VCaP (cell line): Measurements from ENCODE around the gene LSAMP.

Experiments
- H3K27ac ChIP-seq: fragments of 450-650 bp; 2 replicates; pipeline ENCODE4 v1.5.1; 2017
- TF ChIP-seq, protein P1 (sequence below): fragments of 450-650 bp; conservative IDR thresholded peaks from 2 replicates; pipeline ENCODE4 v1.5.1; 2017; ENCODE audit warnings: mild to moderate bottlenecking, moderate library complexity

The LSAMP gene

GRCh38 chr3:116153174-116153573 is 292.1 kb downstream of the LSAMP start:
- no peak overlapping the region for H3K27ac ChIP-seq
- TF ChIP-seq, protein P1, sequence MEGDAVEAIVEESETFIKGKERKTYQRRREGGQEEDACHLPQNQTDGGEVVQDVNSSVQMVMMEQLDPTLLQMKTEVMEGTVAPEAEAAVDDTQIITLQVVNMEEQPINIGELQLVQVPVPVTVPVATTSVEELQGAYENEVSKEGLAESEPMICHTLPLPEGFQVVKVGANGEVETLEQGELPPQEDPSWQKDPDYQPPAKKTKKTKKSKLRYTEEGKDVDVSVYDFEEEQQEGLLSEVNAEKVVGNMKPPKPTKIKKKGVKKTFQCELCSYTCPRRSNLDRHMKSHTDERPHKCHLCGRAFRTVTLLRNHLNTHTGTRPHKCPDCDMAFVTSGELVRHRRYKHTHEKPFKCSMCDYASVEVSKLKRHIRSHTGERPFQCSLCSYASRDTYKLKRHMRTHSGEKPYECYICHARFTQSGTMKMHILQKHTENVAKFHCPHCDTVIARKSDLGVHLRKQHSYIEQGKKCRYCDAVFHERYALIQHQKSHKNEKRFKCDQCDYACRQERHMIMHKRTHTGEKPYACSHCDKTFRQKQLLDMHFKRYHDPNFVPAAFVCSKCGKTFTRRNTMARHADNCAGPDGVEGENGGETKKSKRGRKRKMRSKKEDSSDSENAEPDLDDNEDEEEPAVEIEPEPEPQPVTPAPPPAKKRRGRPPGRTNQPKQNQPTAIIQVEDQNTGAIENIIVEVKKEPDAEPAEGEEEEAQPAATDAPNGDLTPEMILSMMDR: no peak

GRCh38 chr3:116150655-116151167 is 294.6 kb downstream of the LSAMP start:
- no peak overlapping the region for H3K27ac ChIP-seq
- TF ChIP-seq, protein P1: no peak

GRCh38 chr3:116148881-116149851 is 296.1 kb downstream of the LSAMP start:
- no peak overlapping the region for H3K27ac ChIP-seq
- TF ChIP-seq, protein P1: no peak

DNA sequence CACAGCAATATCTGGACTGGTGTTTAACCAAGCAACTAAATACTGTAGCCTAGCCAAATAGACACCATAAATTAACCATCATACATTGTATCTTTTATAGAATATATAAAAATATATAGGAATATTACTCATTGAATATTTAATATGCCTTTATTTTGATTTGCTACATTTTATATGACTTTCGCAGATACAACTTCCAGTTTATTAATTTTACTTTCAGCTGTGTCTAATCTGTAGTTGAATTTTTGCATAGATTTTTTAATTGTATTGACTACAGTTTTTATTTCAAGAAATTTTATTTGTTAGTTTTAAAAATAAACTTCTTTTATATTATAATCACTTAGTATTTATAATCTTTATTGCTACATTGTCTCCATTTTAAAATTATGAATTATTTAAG is 299.7 kb downstream of the LSAMP start:
- TF ChIP-seq, protein P1: no peak
- no peak overlapping the region for H3K27ac ChIP-seq

DNA sequence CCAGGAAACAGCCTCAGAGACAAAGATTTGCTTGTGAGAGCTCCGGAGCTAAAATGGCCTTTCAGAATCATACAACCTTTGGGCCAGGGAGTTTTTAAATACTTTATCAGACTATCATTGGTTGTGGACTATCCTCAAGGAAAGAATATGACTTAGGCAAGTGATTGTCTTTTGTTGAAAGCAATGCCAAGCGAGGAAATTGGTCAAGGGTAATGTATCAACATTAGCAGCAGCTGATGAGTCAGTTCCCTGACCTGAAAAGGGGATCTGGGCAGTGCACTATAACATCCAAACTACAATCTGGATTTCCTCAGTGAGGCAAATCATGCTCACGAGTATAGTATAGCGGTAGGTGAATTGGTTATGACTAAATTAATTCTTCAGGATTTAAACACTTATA is 303.6 kb downstream of the LSAMP start:
- H3K27ac ChIP-seq: no peak overlapping the region
- TF ChIP-seq, protein P1: no peak

DNA sequence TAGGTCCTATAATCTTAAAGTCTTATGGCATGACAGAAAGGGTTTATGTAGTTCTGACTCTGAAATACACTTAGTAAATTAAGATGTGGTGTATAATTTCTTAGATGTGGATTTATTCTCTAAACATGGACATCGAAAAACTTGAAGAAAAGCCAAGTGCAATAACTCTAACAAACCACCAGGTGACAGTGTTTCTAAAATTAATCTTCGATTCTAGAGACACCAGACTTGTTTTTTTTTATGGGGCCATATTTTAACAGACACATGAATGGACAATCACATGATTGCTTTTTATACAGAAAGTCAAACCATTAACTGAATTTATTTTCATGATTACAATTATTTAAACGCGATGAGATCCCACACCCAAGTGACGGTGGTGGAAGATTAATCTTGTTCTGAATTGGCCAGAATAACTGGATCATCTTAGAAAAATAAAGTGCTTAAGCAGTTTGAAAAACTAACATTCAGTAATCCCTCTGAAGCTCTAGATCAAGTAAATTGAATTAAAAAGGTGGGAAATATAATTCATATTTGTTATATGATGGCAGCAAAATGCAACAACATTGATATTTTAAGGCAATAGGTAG is 305.1 kb downstream of the LSAMP start:
- H3K27ac ChIP-seq: no peak overlapping the region
- TF ChIP-seq, protein P1: peak; percentile 95

DNA sequence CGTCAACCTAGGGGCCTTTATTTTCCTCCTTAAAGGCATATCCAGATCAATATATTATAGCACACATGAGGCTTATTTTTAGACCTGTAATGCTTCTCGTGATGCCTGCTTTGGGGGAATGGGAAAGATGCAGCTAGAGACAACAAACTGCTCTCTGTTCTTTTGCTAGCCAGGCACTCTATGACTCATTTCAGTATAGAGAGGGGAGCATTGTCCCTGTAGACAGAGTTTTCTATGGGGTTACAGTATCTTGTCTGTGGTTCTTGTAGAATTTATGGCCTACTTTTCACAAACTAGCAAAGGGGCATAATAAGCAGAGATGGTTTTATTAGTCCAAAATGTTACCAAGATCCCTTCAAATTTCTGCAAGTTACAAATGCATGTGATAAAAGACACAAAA is 305.6 kb downstream of the LSAMP start:
- TF ChIP-seq, protein P1: no peak
- H3K27ac ChIP-seq: no peak overlapping the region
